ENCODE results near the gene RGPD8. TPM values are rescaled to one million over a fixed set of nuclear protein-coding genes. Genes with fewer than 3 reads are reported as not detected.
"Not testable (repeated sequence)": the region's sequence is repeated elsewhere in the genome, so short reads cannot be mapped to it uniquely, and the experiment has no call there.

Gene RGPD8
- total and polyA plus RNA-seq, 2 of the 13 experiments (the other 11 are each of a cell fraction or from before 2014, with no cell fraction given) = 2.3 to 12.8 TPM

DNA sequence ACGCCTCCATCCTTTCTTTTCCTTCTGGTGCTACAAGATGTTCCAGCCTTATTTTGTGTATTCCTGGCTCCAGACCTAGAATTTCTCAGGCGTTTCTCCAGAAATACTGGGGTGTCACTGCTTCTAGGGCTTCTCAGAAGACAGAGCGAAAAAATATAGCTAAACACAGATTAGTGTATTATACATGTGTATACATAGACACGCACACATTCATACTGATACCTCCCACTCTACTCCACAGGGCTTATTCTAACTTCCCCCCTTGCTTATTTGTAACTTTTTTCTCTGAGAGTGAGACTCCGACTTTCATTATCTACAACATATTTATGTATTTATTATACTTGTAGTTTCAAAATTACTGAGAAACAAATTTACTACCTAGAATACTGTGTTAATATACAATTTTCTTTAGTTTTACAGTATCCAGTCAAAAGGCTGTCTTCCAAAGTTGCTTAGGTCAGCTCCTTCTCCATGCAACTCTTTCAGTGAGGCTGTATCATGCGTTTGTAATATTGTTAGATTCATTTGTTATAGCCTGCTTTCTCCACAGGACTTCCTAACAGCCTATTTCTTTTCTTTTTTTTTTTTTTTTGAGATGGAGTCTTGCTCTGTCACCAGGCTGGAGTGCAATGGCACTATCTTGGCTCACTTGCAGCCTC is 5.3 kb upstream of the RGPD8 start:
- DNase-seq (ENCODE audit: low spot score); H3K79me2 ChIP-seq (ENCODE audit: insufficient read depth, low read length); H3K4me2 ChIP-seq (ENCODE audit: low read depth, low read length); BruUV-seq (replicated peaks); H2AFZ ChIP-seq (ENCODE audit: low read length); H4K20me1 ChIP-seq (ENCODE audit: insufficient read depth, low read length); H3K4me3 ChIP-seq (replicated peaks in 1 of 3; ENCODE audit: insufficient read depth in 1 of 3, low read depth in 2 of 3, low read length in 3 of 3); H3K9ac ChIP-seq (ENCODE audit: insufficient read depth, low read depth, low read length); H3K36me3 ChIP-seq (replicated peaks in 1 of 2; ENCODE audit: control insufficient read depth in 1 of 2, insufficient read depth in 2 of 2, low read length in 2 of 2); ATAC-seq; POLR2A ChIA-PET; FAIRE-seq; CTCF ChIA-PET (ENCODE audit: low intra/inter-chr PET ratio, low total read pairs); intact Hi-C loops (cut with micrococcal nuclease; ENCODE audit: unreplicated experiment); H3K27ac ChIP-seq (ENCODE audit: extremely low read length, insufficient read depth, low read length); H3K9me3 ChIP-seq (ENCODE audit: low read length): not testable (repeated sequence)
- in situ Hi-C loops (cut with HindIII; ENCODE audit: extremely low pct_ligation_motif_present, low pct_unique_long_range_greater_than_20kb) = loop anchor here (10.0 to 25.0 kb wide), 2 partner anchors 176 to 314 kb away; partner anchors contain the start of gene ZC3H8
- H3K4me1 ChIP-seq (ENCODE audit: insufficient read depth, low read length) = peaks cover 28% of the 10 kb centered on the region
- TF ChIP-seq MAFF (IDR thresholded peaks at IDR 0.05; ENCODE audit: low read depth, low read length) (peak; percentile 50; the same call in 1 of the 2 replicates), MAFK (conservative IDR thresholded peaks at IDR 0.05 in 1 of 2, IDR thresholded peaks at IDR 0.05 in 1 of 2; ENCODE audit: low read length in 2 of 2) (peak; percentile 49 to 62)
- H3K27me3 ChIP-seq (ENCODE audit: control insufficient read depth in 1 of 2, insufficient read depth in 2 of 2, low read length in 2 of 2) = peaks cover 0 to 18% of the 10 kb centered on the region in 2 experiments; a peak in 1 of 5 replicates
- 60% methylated on average over 6 of the region's 6 CpGs for WGBS (ENCODE audit: low lambda C conversion rate)

DNA sequence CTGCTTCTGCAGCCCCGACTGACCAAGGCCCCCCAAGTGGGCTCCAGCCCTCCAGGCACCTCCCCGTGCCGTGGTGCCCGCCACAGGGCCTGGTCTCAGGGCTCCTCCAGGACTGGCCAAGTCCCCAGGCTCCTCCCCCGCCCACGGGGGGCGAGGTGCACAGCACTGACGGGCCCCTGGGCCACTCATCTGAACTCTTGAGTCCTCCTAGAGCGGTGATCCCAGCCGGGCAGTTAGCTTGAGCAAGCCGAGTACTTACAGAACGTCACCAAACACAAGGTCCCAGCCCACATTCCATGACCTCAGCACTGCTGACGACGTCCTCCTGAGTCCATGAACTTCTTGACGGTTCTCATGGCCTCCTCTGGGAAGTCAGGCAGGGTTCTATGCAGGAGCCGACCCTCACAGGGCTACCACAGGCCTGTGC is 4.0 kb upstream of the RGPD8 start:
- WGBS (ENCODE audit: low lambda C conversion rate) = 17% methylated on average over 8 of the region's 16 CpGs
- H3K4me3 ChIP-seq (replicated peaks in 1 of 3; ENCODE audit: insufficient read depth in 1 of 3, low read depth in 2 of 3, low read length in 3 of 3) = peak overlapping the region in 2 of 3 experiments; percentile 34 to 61; a peak in 5 of 6 replicates
- H3K79me2 ChIP-seq (ENCODE audit: insufficient read depth, low read length); H3K9me3 ChIP-seq (ENCODE audit: low read length); FAIRE-seq; H3K36me3 ChIP-seq (replicated peaks in 1 of 2; ENCODE audit: control insufficient read depth in 1 of 2, insufficient read depth in 2 of 2, low read length in 2 of 2); intact Hi-C loops (cut with micrococcal nuclease; ENCODE audit: unreplicated experiment); POLR2A ChIA-PET; CTCF ChIA-PET (ENCODE audit: low intra/inter-chr PET ratio, low total read pairs); BruUV-seq (replicated peaks); H4K20me1 ChIP-seq (ENCODE audit: insufficient read depth, low read length); H3K9ac ChIP-seq (ENCODE audit: insufficient read depth, low read depth, low read length); H3K27ac ChIP-seq (ENCODE audit: extremely low read length, insufficient read depth, low read length); TF ChIP-seq CREB1 (CRISPR knock-in tag; IDR thresholded peaks at IDR 0.05): not testable (repeated sequence)
- peak overlapping the region; percentile 90 for H2AFZ ChIP-seq (ENCODE audit: low read length)
- H3K27me3 ChIP-seq (ENCODE audit: control insufficient read depth in 1 of 2, insufficient read depth in 2 of 2, low read length in 2 of 2) = peaks cover 0 to 18% of the 10 kb centered on the region in 2 experiments; a peak in 1 of 5 replicates
- H3K4me1 ChIP-seq (ENCODE audit: insufficient read depth, low read length) = peaks cover 28% of the 10 kb centered on the region
- ATAC-seq (peak; percentile 58), DNase-seq (ENCODE audit: low spot score) (peak; percentile 45)
- in situ Hi-C loops (cut with HindIII; ENCODE audit: extremely low pct_ligation_motif_present, low pct_unique_long_range_greater_than_20kb) = loop anchor here (10.0 to 25.0 kb wide), 2 partner anchors 175 to 313 kb away; partner anchors contain the start of gene ZC3H8
- peak overlapping the region; percentile 76 for H3K4me2 ChIP-seq (ENCODE audit: low read depth, low read length)
- 0 out of 2 replicates have a peak, but pooled peaks have one; percentile 15 for TF ChIP-seq FOSL2 (CRISPR knock-in tag; IDR thresholded peaks at IDR 0.05)
- peak; percentile 70 for TF ChIP-seq CREB1 (IDR thresholded peaks at IDR 0.05)
- 0 out of 2 replicates have a peak, but pooled peaks have one; percentile 19 for TF ChIP-seq ZBTB38 (CRISPR knock-in tag; IDR thresholded peaks at IDR 0.05)
- 0 out of 2 replicates have a peak, but pooled peaks have one; percentile 11 for TF ChIP-seq IRF2 (CRISPR knock-in tag; IDR thresholded peaks at IDR 0.05)
- TF ChIP-seq, protein P1, sequence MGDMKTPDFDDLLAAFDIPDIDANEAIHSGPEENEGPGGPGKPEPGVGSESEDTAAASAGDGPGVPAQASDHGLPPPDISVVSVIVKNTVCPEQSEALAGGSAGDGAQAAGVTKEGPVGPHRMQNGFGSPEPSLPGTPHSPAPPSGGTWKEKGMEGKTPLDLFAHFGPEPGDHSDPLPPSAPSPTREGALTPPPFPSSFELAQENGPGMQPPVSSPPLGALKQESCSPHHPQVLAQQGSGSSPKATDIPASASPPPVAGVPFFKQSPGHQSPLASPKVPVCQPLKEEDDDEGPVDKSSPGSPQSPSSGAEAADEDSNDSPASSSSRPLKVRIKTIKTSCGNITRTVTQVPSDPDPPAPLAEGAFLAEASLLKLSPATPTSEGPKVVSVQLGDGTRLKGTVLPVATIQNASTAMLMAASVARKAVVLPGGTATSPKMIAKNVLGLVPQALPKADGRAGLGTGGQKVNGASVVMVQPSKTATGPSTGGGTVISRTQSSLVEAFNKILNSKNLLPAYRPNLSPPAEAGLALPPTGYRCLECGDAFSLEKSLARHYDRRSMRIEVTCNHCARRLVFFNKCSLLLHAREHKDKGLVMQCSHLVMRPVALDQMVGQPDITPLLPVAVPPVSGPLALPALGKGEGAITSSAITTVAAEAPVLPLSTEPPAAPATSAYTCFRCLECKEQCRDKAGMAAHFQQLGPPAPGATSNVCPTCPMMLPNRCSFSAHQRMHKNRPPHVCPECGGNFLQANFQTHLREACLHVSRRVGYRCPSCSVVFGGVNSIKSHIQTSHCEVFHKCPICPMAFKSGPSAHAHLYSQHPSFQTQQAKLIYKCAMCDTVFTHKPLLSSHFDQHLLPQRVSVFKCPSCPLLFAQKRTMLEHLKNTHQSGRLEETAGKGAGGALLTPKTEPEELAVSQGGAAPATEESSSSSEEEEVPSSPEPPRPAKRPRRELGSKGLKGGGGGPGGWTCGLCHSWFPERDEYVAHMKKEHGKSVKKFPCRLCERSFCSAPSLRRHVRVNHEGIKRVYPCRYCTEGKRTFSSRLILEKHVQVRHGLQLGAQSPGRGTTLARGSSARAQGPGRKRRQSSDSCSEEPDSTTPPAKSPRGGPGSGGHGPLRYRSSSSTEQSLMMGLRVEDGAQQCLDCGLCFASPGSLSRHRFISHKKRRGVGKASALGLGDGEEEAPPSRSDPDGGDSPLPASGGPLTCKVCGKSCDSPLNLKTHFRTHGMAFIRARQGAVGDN (CRISPR knock-in tag; IDR thresholded peaks at IDR 0.05) = peak; percentile 66
- TF ChIP-seq ZNF768 (CRISPR knock-in tag; IDR thresholded peaks at IDR 0.05) = peak; percentile 41; the same call in 1 of the 2 replicates
- peak; percentile 50; the same call in 1 of the 2 replicates for TF ChIP-seq HOXA3 (CRISPR knock-in tag; IDR thresholded peaks at IDR 0.05)
- TF ChIP-seq SALL1 (CRISPR knock-in tag; IDR thresholded peaks at IDR 0.05) = peak; percentile 30; the same call in 1 of the 2 replicates
- TF ChIP-seq KDM2A (CRISPR knock-in tag; IDR thresholded peaks at IDR 0.05; ENCODE audit: borderline replicate concordance, low read depth) = peak; percentile 30; the same call in 1 of the 2 replicates

All from HepG2 (cell line).